Measurements from ENCODE around the gene PACS1.
"Not testable (repeated sequence)": the region's sequence is repeated elsewhere in the genome, so short reads cannot be mapped to it uniquely, and the experiment has no call there.

Gene PACS1

GRCh38 chr11:66069715-66070603 is at the start of gene PACS1:
Gene PACS1, plus strand, starts transcription at chr11:66070272. Its CDS starts 215 bp downstream, at chr11:66070487.
- peak; percentile 67 to 79 for DNase-seq

DNA sequence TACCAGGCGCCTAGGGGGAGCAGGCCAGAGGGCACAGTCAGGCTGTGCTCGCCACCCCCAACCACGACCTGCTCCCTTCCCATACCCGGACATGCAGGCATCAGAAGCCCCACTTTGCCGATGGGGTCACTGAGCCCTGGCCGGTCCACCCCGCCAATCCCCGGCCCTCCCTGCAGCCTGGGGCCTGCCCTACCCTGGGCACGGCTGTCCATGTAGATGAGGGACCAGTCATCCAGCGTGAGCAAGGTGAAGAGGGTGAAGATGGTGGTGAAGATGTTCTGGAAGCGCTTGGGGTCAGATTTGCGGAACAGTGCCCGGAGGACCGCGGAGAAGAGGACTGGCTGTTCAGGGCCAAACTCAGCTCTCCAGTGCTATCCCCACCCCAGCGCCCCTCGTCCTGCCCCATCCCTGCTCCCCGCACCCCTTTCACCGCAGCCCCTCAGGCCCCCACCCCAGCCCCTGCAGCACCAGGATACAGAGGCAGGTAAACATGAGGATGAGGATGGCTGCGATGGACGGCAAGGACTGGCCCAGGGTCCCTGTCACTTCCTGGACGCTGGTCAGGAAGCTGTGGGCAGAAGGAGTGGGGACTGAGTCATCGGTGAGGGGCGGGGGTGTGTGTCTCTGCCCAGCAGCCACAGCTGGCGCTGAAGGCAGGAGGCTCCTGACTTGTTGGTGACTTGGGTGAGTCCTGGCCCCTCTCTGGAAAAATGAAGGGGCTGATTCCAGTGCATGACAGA is 49.3 kb upstream of the PACS1 start:
- no peak for DNase-seq

DNA sequence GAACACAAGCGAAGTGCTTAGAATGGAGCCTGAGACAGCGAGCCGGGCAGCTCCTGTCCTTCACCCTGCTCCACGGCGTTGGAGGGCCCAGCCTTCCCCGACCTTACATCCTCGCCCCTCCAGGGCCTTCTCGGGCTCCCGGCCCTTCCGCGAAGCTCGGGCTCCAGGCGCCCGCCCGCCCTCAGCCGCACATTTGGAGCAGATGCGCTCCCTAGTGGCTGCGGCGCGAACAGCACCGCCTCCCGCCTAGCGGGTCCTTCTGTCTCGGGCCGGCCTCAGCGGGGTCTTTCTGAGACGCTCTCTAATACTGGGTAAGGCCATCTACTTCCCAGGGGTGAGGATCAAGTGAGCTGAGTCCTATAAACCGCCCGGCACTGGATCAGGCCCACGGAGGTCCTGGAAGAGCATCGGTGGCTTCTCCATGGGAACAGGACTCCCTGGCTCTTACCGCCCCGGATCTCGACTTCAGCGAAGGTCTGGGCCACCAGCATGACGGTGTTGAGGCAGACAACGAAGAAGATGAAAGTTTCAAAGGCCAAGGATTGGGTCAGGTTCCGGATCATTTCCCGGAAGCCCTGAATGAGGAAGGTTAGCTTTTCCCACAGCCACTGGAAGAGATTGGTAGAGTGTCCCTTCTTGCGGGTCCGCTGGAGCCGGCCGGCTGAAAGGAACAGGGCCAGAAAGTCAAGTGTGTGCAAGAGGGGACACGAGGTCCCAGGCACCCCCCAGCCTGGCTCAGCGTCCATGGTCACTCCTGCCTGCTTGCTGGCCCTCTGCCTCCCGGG is 47.5 kb upstream of the PACS1 start:
- peak; percentile 65 to 80 for DNase-seq

GRCh38 chr11:66023186-66023440 is 47.0 kb upstream of the PACS1 start:
- not testable (repeated sequence) for DNase-seq

DNA sequence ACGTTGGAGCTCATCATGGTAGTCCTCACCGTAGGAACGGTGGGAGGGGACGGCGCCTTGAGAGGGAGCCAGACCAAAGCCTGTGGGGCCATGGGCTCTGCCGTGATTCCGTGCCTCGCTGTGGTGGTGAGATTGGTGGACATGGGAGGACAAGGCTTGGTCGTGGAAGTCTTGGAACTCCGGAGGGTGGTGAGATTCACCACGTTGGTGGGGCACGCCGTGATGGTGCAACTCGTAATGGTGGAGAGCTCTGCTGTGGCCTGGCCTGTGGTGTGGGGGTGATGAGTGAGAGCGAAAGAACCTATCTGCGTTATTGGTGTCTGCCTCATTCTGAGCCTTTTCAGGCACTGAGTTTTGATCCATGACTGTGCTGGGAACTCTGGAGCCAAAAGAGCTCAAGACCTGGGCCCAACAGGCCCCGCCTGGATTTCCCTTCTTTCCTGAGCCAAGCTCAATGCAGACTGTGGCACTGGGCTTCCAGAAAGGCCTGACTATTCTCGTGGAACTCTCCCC is 44.0 kb upstream of the PACS1 start, which contains the start of gene CATSPER1:
Gene CATSPER1 (minus strand): TSS at position 463 of the 513 bp plus-strand sequence. CDS start 100 bp downstream, at position 363.
- DNase-seq: no peak

DNA sequence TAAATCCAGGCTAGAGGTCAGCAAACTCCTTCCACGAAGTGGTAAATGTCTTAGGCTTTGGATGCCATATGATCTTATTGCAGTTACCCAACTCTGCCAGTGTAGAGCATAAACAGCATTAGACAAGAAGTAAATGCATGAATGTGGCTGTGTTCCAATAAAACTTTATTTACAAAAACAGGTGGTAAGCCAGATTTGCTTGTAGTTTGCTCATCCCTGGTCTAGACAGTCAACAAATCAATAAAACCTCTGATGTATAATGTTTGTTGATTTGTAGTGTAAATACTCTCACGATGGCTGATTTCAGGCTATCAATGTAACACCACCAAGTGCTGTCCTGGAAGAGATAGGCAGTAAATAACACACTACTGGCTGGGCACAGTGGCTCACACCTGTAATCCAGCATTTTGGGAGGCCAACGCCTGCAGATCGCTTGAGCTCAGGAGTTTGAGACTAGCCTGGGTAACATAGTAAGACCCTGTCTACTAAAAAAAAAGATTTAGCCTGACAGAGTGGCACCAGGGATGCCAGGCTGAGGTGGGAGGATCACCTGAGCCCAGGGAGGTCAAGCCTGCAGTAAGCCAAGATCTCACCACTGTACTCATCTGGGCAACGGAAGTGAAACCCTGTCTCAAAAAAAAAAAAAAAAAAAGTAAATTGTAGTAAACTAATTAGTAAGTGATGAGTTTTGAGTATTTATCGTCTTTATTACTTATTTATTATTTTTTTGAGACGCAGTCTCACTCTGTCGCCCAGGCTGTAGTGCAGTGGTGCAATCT is 36.9 kb upstream of the PACS1 start:
- DNase-seq: no peak

DNA sequence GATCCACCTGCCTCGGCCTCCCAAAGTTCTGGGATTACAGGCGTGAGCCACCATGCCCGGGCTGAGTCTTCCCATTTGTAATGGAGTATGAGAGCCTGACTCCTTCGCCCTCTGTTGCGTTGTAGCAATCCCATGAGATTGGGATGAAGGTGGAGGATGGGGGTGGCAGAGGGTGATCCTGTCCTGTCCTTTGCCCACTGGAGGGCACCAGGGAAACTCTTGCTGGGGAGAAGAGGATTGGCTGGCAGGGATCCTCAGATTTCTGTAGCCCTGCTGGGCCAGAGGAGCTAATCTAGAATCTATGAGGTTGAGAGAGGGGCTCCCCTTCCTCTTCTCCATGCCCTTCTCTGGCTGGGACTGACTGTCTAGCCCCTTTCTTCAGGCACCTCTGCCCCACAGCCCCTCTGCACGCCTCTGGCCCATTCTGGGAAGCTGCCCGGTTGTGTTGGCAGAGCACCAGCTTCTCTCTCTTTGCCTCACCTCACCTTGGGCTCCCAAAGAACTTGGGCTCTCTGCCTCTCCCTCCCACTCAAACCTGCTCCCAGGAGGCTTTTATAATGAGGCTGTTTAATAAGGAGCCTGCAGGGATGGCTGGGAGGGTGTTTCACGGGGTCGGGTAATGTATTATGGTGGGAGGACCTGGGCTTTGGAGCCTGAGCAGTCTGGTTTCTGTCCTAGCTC is 34.3 kb upstream of the PACS1 start:
- no peak for DNase-seq

DNA sequence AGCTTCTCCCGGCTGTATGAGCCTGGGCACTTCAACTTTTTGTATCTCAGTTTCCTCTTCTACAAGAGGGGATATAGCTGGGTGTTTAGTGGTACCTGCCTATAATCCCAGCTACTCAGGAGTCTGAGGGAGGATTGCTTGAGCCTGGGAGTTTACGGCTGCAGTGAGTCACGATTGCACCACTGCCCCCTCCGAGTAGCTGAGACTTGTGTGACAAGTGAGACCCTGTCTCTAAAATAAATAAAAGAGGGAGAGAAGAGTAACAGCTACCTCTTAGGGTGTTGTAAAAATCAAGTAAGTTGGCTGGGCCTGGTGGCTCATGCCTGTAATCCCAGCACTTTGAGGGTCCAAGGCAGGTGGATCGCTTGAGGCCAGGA is 33.8 kb upstream of the PACS1 start:
- DNase-seq: no peak

DNA sequence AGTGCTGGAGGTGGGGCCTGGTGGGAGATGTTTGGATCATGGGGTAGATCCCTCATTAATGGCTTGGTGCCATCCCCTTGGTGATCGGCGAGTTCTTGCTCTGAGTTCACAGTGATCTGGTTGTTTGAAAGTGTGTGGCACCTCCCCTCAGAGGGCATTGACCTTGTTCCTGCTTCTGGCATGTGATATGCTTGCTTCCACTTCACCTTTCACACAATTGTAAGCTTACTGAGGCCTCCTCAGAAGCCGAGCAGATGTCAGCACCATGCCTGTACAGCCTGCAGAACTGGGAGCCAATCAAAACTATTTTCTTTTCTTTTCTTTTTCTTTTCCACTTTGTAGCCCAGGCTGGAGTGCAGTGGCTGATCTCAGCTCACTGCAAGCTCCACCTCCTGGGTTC is 32.7 kb upstream of the PACS1 start:
- DNase-seq: no peak

- no peak for DNase-seq
Measured at GRCh38 chr11:66039765-66040164, 30.3 kb upstream of the PACS1 start.

GRCh38 chr11:66042227-66042995 is 27.7 kb upstream of the PACS1 start:
- DNase-seq: no peak

DNA sequence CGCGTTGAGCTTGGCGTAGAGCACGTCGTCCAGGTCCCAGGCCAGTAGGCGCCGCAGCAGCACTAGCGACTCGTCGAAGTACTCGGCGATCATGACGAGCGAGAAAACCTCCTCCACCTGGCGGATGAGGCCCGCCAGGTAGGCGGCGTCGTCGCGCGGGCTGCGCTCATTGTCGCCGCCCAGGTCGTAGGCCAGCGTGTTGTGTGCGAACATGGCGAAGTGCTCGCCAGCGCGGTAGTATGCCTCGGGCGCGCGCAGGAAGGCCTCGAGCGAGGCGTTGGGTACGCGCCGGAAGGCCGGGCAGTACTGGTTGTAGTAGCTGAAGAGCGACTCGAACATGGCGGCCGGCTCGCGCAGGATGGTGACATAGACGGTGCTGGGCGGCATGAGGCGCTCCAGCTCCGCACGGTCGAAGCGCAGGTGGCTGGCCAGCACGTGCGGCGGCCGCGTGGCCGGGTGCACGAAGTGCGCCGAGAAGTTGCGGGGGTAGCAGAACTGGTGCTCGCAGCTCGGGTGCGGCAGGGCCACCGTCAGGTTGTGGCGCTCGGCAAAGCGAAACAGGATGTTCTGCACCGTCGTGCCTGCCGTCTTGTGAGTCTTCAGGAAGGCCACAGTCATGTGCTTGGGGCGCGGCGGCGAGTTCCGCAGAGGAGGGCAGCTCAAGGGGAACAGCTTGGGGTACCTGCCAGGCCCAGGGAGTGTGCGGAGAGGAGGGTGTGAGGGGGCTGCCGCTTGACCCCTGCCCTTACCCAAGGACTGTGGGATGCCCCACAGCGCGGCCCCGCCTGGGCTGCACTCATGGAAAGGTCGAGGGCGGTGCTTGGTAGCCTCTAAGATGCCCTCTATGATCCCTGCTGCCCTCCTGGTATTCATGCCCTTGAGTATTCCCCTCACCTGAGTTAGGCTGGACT is 26.8 kb upstream of the PACS1 start:
- no peak for DNase-seq

- DNase-seq: peak; percentile 27 to 41
Measured at GRCh38 chr11:66044757-66045156, 25.3 kb upstream of the PACS1 start.

GRCh38 chr11:66045177-66045639 is 24.9 kb upstream of the PACS1 start:
- DNase-seq: peak; percentile 84 to 87

- DNase-seq: no peak
Measured at GRCh38 chr11:66046901-66047300, 23.2 kb upstream of the PACS1 start.

DNA sequence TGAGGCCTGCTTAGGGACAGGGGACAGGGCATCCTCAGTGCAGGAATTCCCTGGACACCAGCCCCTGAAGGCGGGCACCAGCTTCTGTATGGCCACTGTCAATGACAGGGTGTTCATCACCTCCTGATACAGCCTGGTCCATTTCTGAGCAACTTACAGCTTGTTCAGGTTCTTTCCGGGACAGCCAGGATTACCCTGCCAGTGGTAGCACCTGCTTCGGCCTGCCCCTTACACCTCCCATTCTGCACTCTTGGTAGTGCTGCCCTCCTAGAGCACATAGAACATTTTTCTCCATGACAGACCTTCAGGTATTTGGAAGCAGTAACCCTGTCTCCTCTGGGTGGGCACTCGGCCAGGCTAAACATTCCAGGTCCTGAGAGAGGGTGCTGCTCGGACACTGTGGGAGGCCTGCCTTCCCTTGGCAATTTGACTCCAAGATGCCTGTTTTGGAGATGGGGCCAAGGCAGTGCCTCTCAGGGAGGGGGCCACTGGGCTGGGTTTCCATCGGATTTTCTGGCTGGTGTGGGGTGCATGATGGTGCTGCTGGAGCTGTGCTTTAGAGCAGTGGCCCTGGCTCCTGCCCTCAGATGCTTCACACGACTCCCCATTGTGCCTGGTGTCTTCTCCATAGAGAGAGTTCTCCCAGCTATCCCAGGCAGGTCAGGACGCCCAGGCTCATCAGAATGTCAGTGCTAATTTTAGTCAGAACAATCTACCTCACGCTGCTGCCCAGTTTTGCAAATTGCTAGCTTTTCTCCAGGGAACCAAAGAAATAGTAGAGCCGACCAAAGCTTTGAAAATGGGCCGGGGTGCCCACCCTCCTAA is 22.3 kb upstream of the PACS1 start:
- no peak for DNase-seq

GRCh38 chr11:66048547-66049323 is 21.3 kb upstream of the PACS1 start, which contains the start of gene GAL3ST3:
Gene GAL3ST3, minus strand, starts transcription at chr11:66049161. Its CDS starts 3,746 bp downstream, at chr11:66045415.
- no peak for DNase-seq

Data from activated CD4-positive, alpha-beta T cell treated with anti-CD3 and anti-CD28 coated beads for 4 hours (primary cell).